NAMALWA (cell line): ENCODE measurements around the gene CCDC187.
A peak's percentile ranks its signal among the peaks of the same experiment; 100 is the strongest.
"Not testable (repeated sequence)": the region's sequence is repeated elsewhere in the genome, so short reads cannot be mapped to it uniquely, and the experiment has no call there.

Source experiments
- DNase-seq: peaks from one replicate; pipeline ENCODE4 v3.0.0-alpha.2; 2015; ENCODE audit warnings: low spot score

Gene CCDC187

GRCh38 chr9:136266641-136267040, 37.3 kb downstream of the CCDC187 start:
- DNase-seq: not testable (repeated sequence)

DNA sequence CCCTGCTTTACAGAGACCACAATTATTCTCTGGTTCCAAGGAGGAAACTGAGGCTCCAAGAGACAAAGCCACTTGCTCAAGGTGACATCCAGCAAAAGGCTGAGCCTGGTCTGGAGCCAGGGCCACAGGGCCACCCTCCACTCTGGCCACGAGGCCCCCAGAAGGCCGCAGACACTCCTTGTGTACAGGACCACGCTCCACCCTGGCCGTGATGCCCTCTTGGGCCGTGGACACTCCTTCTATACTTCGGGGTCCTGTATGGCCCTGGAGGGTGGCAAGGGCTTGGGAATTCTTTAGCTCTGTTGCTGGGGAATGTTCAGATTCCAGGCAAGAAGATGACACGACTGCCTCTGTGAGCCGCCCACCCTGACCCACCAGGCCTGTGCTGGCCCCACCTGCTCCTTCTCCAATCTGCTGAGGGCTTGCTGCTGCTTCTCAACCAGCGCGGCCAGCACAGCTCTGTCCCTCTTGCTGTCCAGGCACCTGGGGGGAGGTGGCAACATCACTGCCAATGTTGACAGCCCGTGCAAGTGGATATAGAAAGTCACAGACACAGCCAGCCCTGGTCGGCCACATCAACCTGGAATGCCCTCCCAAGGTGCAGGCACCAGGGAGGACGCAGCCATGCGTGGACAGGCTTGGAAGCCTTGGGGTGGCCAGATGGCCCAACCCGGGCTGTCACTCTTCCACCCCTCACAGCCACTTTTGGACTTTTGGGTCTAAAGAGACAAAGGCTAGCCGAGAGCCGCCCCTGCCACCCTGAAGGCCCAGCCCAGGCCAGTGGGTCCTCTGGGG, 38.1 kb downstream of the CCDC187 start:
- no peak for DNase-seq

GRCh38 chr9:136264441-136265405, 39.2 kb downstream of the CCDC187 start:
- DNase-seq: no peak

DNA sequence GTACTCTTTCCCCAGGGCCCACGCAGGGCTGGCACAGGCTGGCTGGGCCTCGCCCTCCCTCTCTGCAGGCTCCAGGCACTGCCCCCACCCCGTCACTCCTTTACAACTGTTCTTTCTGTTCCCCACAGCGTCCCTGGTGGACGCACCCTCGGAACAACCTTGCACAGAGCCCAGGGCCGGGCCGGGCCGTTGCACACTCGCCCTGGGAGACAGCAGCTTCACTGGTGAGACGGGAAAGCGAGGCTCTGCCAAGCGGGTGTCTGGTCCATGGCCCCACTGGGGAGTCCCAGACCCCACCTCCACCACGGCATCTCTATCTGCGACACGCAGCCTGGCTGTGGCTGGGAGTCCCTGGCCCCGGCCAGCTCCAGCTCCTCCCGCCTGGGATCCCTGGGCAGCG, 39.9 kb downstream of the CCDC187 start:
- no peak for DNase-seq

- no peak for DNase-seq
Observed at GRCh38 chr9:136262671-136263178, 41.2 kb downstream of the CCDC187 start.

GRCh38 chr9:136261686-136262430, 42.0 kb downstream of the CCDC187 start:
- DNase-seq: no peak

GRCh38 chr9:136260936-136261472, 42.9 kb downstream of the CCDC187 start:
- no peak for DNase-seq

DNA sequence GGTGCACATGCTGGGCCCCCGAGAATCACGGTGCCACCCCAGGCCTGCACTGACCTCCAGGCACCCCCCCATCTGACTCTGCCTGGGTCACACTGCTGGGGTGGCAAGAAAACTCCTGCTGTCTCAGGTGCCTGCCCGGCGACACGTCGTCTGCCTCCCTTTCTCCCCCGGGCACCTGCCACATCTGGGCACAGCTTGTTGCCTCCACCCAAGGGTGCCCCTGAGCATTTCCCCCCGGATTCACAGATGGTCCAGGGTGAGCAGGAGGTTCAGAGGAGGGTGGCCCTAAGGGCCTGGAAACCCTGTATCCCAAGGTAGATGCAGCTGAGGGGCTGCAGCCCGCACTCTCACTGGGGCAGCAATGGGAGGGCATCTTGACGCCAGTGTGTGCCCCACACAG, 43.4 kb downstream of the CCDC187 start:
- DNase-seq: no peak

- no peak for DNase-seq
Observed at GRCh38 chr9:136259836-136260235, 44.1 kb downstream of the CCDC187 start.

GRCh38 chr9:136259517-136259813, 44.4 kb downstream of the CCDC187 start:
- DNase-seq: no peak

- no peak for DNase-seq
Observed at GRCh38 chr9:136258786-136259516, 44.9 kb downstream of the CCDC187 start.

GRCh38 chr9:136258299-136258625, 45.6 kb downstream of the CCDC187 start:
- no peak for DNase-seq

DNA sequence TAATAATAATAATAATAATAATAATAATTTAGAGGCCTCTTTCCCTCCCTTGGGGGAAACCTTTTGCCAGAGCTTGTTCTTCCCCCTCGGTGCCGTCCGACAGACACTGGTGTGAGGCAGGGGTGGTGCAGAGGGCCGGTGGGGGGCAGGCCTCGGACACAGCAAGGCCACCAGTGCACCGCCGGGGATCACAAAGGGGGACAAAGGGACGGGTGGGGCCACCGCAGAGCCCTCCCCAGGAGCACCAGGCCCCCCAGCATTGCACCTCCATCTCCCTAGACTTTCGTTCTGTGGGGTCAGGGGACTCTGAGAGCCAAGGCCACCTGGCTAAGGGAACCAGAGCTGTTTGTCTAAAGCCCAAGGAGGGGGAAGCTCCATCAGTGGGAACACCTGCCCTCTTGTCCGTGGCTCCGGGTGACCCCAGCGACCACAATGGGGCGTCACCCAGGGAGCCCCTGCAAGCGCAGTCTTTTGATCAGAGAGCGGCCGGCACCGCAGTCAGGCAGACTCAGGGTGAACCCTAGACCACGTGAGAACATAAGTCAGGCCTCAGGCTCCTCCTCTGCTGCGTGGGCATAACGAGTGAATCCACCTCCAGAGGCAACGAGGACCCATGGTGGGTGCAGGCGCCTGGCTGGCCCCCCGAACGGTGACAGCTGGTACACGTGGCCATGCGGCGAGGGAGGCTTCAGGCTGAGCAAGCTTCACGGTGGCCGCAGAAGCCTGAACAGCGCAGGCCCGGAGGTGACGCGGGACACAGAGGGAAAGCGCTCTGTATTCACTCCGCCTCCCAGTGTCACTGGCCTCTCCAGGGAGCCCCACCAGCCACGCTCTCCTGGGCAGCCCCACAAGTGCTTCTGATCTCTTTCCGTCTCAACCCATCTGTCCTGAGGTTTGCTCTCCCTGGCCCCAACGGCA, 46.3 kb downstream of the CCDC187 start:
- DNase-seq: no peak

- peak; percentile 55 for DNase-seq
Observed at GRCh38 chr9:136255896-136256890, 47.7 kb downstream of the CCDC187 start.

DNA sequence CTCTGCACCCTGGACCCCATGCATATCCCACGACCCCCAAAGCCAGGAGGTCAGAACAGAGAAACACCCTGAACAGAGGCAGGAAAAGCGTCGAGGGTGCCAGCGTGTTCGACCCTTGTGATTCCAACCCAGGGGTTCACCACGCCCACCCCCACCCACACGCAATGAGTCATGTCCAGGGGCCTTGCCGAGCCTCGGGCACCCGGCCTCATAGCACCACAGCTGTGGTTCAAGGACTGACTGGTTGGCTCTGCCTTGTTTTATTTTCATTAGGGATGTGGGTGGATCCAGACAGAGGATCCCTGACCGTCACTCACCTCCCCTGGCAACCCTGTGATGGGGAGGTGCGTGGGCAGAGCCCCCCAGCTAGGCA, 48.7 kb downstream of the CCDC187 start:
- DNase-seq: no peak

DNA sequence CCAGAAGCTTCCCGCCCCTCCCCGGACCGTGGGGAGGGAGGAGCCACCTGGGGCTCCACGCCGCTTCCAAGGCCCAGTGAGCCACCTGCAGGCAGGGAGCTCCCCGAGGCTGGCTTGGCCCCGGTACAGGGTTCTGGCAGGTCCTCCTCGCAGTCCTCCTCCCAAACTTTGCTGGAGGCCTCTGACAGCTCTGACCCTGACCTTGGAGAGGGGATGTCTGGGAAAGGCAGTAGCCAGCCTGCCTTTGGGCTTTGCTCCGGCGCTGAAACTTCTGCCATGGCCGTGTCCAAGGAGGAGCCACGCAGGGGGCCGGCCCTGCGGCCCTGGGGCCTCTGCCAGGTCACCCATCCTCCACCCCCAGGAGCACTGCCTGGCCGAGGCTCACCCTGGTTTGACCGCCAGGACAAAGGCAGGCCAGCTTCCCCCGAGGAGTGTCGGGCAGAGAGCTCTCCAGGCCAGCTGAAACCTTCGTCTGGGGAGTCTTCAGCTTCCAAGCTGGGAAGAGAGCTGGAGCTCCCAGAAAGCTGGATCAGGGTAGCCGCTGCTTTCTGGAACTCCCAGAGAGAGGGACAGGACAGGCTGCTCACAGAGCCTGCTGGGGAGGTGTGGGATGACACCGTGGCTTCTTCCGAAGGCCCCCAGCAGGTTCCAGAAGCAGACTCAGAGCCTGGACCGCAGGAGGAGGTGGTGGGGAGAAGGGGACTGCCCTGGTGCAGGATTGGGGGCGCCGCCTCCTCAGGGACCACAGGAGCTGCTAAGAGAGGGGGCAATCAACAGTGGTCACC, 49.3 kb downstream of the CCDC187 start:
- no peak for DNase-seq

- no peak for DNase-seq
Observed at GRCh38 chr9:136253246-136254130, 50.4 kb downstream of the CCDC187 start.
